HepG2 (cell line): Measurements from ENCODE around the gene NFE2L2. TPM values are rescaled to one million over a fixed set of nuclear protein-coding genes. Genes with fewer than 3 reads are reported as not detected.
A peak's percentile ranks its signal among the peaks of the same experiment; 100 is the strongest.

Source experiments
- HDAC1 ChIP-seq: sonication (generic); formaldehyde crosslinking; IDR thresholded peaks from 2 replicates; pipeline ENCODE4 v1.5.1; 2020; ENCODE audit warnings: mild to moderate bottlenecking, missing genetic modification reagents
- ISL2 ChIP-seq: sonication (generic); formaldehyde crosslinking; IDR thresholded peaks from 2 replicates; pipeline ENCODE4 v1.5.0; 2020; ENCODE audit warnings: missing genetic modification reagents
- POLR2AphosphoS2 ChIP-seq: IDR thresholded peaks from 2 replicates; pipeline ENCODE4 v1.6.1; 2011; ENCODE audit warnings: low read depth, low read length, improper control_type of control experiment
- ZNF841 ChIP-seq: sonication (generic); formaldehyde crosslinking; IDR thresholded peaks from 2 replicates; pipeline ENCODE4 v1.8.1; 2023; ENCODE audit warnings: missing genetic modification reagents, borderline replicate concordance
- ZSCAN12 ChIP-seq: sonication (generic); formaldehyde crosslinking; IDR thresholded peaks from 2 replicates; pipeline ENCODE4 v1.9.0; 2021; ENCODE audit warnings: mild to moderate bottlenecking, missing genetic modification reagents
- polyA plus RNA-seq, 8 experiments: library from polyadenylated mRNA; depleted of rRNA in 3 of 8; stranded (reverse) in 7 of 8; unstranded in 1 of 8; fragments of >200 nt; fragmentation: Illumina TruSeq in 4 of 8; extraction: Trizol in 4 of 8; gene quantifications; 2 replicates each; pipeline versions ENCODE4 v1.2.1 to v1.2.3, GENCODE V29; 2011 to 2016; ENCODE audit warnings: low read depth in 4 of 8, missing spikeins in 1 of 8, mixed read lengths in 1 of 8; ENCODE audit not compliant: insufficient read depth in 1 of 8
- total RNA-seq, 5 experiments: library from RNA; depleted of rRNA; stranded (reverse); fragments of >200 nt; fragmentation: Illumina TruSeq; extraction: Trizol; gene quantifications; 2 replicates each; pipeline ENCODE4 v1.2.3, GENCODE V29; 2016; ENCODE audit warnings: low read depth in 1 of 5
- TF ChIP-seq, protein P1 (sequence below): sonication (generic); formaldehyde crosslinking; IDR thresholded peaks from 2 replicates; pipeline ENCODE4 v1.8.0; 2022; ENCODE audit warnings: missing genetic modification reagents, mild to moderate bottlenecking, moderate library complexity, borderline replicate concordance
- TF ChIP-seq, protein P2 (sequence below): IDR thresholded peaks from 2 replicates; pipeline ENCODE4 v1.6.1; 2016; ENCODE audit warnings: low read depth, missing genetic modification reagents, missing compliant biosample characterization
- TF ChIP-seq, protein P3 (sequence below): sonication (generic); formaldehyde crosslinking; IDR thresholded peaks from 2 replicates; pipeline ENCODE4 v1.4.0; 2020; ENCODE audit warnings: mild to moderate bottlenecking, missing genetic modification reagents, borderline replicate concordance
- TF ChIP-seq, protein P4 (sequence below): sonication (generic); formaldehyde crosslinking; IDR thresholded peaks from 2 replicates; pipeline ENCODE4 v1.5.1; 2020; ENCODE audit warnings: mild to moderate bottlenecking, moderate library complexity, missing genetic modification reagents

Gene NFE2L2
- total and polyA plus RNA-seq, 2 of the 13 experiments (the other 11 are each of a cell fraction or from before 2014, with no cell fraction given), result 84.6 to 215 TPM

DNA sequence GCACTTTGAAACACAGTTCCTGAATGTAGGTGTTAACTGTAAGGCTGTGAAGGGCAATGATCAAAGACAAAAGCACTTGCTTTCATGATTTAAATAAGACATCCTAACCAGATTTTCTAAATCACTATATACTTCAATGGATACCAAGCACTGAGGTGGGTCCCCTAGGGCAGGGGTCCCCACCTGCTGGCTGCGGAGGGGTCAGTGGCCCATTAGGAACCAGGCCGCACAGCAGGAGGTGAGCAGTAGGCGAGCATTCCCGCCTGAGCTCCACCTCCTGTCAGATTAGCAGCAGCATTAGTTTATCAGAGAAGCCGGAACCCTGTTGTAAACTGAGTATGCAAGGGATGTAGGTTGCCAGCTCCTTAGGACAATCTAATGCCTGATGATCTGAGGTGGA, 7.1 kb downstream of the NFE2L2 start (continued):
- TF ChIP-seq, protein P1, sequence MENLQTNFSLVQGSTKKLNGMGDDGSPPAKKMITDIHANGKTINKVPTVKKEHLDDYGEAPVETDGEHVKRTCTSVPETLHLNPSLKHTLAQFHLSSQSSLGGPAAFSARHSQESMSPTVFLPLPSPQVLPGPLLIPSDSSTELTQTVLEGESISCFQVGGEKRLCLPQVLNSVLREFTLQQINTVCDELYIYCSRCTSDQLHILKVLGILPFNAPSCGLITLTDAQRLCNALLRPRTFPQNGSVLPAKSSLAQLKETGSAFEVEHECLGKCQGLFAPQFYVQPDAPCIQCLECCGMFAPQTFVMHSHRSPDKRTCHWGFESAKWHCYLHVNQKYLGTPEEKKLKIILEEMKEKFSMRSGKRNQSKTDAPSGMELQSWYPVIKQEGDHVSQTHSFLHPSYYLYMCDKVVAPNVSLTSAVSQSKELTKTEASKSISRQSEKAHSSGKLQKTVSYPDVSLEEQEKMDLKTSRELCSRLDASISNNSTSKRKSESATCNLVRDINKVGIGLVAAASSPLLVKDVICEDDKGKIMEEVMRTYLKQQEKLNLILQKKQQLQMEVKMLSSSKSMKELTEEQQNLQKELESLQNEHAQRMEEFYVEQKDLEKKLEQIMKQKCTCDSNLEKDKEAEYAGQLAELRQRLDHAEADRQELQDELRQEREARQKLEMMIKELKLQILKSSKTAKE, result no peak
- TF ChIP-seq POLR2AphosphoS2, result 0 out of 2 replicates have a peak, but pooled peaks have one; percentile 26
- no peak for TF ChIP-seq ZSCAN12 (CRISPR knock-in tag)
- TF ChIP-seq, protein P2, sequence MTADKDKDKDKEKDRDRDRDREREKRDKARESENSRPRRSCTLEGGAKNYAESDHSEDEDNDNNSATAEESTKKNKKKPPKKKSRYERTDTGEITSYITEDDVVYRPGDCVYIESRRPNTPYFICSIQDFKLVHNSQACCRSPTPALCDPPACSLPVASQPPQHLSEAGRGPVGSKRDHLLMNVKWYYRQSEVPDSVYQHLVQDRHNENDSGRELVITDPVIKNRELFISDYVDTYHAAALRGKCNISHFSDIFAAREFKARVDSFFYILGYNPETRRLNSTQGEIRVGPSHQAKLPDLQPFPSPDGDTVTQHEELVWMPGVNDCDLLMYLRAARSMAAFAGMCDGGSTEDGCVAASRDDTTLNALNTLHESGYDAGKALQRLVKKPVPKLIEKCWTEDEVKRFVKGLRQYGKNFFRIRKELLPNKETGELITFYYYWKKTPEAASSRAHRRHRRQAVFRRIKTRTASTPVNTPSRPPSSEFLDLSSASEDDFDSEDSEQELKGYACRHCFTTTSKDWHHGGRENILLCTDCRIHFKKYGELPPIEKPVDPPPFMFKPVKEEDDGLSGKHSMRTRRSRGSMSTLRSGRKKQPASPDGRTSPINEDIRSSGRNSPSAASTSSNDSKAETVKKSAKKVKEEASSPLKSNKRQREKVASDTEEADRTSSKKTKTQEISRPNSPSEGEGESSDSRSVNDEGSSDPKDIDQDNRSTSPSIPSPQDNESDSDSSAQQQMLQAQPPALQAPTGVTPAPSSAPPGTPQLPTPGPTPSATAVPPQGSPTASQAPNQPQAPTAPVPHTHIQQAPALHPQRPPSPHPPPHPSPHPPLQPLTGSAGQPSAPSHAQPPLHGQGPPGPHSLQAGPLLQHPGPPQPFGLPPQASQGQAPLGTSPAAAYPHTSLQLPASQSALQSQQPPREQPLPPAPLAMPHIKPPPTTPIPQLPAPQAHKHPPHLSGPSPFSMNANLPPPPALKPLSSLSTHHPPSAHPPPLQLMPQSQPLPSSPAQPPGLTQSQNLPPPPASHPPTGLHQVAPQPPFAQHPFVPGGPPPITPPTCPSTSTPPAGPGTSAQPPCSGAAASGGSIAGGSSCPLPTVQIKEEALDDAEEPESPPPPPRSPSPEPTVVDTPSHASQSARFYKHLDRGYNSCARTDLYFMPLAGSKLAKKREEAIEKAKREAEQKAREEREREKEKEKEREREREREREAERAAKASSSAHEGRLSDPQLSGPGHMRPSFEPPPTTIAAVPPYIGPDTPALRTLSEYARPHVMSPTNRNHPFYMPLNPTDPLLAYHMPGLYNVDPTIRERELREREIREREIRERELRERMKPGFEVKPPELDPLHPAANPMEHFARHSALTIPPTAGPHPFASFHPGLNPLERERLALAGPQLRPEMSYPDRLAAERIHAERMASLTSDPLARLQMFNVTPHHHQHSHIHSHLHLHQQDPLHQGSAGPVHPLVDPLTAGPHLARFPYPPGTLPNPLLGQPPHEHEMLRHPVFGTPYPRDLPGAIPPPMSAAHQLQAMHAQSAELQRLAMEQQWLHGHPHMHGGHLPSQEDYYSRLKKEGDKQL, result no peak
- no peak for TF ChIP-seq ZNF841 (CRISPR knock-in tag)
- TF ChIP-seq, protein P3, sequence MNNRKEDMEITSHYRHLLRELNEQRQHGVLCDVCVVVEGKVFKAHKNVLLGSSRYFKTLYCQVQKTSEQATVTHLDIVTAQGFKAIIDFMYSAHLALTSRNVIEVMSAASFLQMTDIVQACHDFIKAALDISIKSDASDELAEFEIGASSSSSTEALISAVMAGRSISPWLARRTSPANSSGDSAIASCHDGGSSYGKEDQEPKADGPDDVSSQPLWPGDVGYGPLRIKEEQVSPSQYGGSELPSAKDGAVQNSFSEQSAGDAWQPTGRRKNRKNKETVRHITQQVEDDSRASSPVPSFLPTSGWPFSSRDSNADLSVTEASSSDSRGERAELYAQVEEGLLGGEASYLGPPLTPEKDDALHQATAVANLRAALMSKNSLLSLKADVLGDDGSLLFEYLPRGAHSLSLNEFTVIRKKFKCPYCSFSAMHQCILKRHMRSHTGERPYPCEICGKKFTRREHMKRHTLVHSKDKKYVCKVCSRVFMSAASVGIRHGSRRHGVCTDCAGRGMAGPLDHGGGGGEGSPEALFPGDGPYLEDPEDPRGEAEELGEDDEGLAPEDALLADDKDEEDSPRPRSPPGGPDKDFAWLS (CRISPR knock-in tag), result no peak
- TF ChIP-seq, protein P4, sequence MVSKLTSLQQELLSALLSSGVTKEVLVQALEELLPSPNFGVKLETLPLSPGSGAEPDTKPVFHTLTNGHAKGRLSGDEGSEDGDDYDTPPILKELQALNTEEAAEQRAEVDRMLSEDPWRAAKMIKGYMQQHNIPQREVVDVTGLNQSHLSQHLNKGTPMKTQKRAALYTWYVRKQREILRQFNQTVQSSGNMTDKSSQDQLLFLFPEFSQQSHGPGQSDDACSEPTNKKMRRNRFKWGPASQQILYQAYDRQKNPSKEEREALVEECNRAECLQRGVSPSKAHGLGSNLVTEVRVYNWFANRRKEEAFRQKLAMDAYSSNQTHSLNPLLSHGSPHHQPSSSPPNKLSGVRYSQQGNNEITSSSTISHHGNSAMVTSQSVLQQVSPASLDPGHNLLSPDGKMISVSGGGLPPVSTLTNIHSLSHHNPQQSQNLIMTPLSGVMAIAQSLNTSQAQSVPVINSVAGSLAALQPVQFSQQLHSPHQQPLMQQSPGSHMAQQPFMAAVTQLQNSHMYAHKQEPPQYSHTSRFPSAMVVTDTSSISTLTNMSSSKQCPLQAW (CRISPR knock-in tag), result 0 out of 2 replicates have a peak, but pooled peaks have one; percentile 25
- TF ChIP-seq HDAC1, result 0 out of 2 replicates have a peak, but pooled peaks have one; percentile 12
- TF ChIP-seq ISL2 (CRISPR knock-in tag), result no peak
- TF ChIP-seq, all 625 proteins: peak for 11
